Brain microvascular endothelial cell (primary cell): ENCODE results near the gene SYT2.

Source experiments
- DNase-seq: peaks from one replicate; pipeline ENCODE4 v3.0.0-alpha.2; 2020
- H3K27ac ChIP-seq: fragments of 250-450 bp; sonication (Bioruptor Pico); 2 replicates; pipeline ENCODE4 v1.5.1; 2020; ENCODE audit warnings: mild to moderate bottlenecking, moderate library complexity
- H3K27me3 ChIP-seq: fragments of 250-450 bp; sonication (Bioruptor Pico); replicated peaks from 2 replicates; pipeline ENCODE4 v1.5.1; 2020; ENCODE audit warnings: mild to moderate bottlenecking
- H3K36me3 ChIP-seq: fragments of 250-450 bp; sonication (Bioruptor Pico); replicated peaks from 2 replicates; pipeline ENCODE4 v1.5.1; 2020; ENCODE audit warnings: mild to moderate bottlenecking
- H3K4me3 ChIP-seq: 2 replicates; pipeline ENCODE4 v1.5.1; 2011; ENCODE audit warnings: low read depth, mild to moderate bottlenecking, control low read depth, low read length, moderate library complexity
- CTCF ChIP-seq: IDR thresholded peaks from 2 replicates; pipeline ENCODE4 v1.5.1; 2011; ENCODE audit warnings: low read depth, mild to moderate bottlenecking, moderate library complexity, low read length, control low read depth, inconsistent platforms; ENCODE audit errors: missing control alignments
- in situ Hi-C: cut with HindIII; loops from 2 replicates; pipeline ENCODE4 v1.10.0; 2017; ENCODE audit warnings: low sequenced_read_pairs, low pct_ligation_motif_present

Gene SYT2

DNA sequence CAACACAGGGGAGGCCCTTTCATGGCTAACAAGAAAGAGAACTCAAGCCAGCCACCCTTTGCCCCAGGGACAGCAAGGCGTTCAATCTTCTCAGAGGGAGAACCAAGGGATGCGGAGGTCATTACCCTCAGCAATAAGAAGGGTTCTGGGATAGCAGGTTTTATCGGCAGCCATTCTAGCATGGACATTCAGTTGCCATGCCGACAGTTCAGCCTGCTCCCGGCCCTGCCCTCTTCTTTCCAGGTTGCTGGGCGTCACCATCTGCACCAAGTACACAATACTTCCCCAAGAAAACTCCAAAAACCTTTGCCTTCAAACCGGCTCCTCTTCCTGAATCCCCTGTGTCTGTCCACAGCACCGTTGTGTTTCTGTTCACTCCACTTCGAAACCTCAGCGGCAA lies 47.1 kb downstream of the SYT2 start:
- no peak for DNase-seq
- no peak for TF ChIP-seq CTCF

GRCh38 chr1:202662081-202662480 lies 48.2 kb downstream of the SYT2 start:
- no peaks in the 10 kb centered on the region for H3K36me3 ChIP-seq
- no peak overlapping the region for H3K4me3 ChIP-seq
- no peak for DNase-seq
- in situ Hi-C loops, result no loop called here
- H3K27ac ChIP-seq, result no peak overlapping the region
- TF ChIP-seq CTCF, result no peak
- peaks cover 31% of the 10 kb centered on the region for H3K27me3 ChIP-seq

More for the DNA sequence above, 47.1 kb downstream of the SYT2 start:
- Histone ChIP-seq H3K27me3 (peaks cover 22% of the 10 kb centered on the region), H3K4me3 (no peak overlapping the region), H3K27ac (no peak overlapping the region), H3K36me3 (no peaks in the 10 kb centered on the region)
- in situ Hi-C loops, result no loop called here

GRCh38 chr1:202661136-202661845 lies 49.0 kb downstream of the SYT2 start:
- in situ Hi-C loops, result no loop called here
- no peak overlapping the region for H3K4me3 ChIP-seq
- TF ChIP-seq CTCF, result peak; percentile 55
- no peak overlapping the region for H3K27ac ChIP-seq
- DNase-seq, result no peak
- H3K27me3 ChIP-seq, result peaks cover 35% of the 10 kb centered on the region
- no peaks in the 10 kb centered on the region for H3K36me3 ChIP-seq

DNA sequence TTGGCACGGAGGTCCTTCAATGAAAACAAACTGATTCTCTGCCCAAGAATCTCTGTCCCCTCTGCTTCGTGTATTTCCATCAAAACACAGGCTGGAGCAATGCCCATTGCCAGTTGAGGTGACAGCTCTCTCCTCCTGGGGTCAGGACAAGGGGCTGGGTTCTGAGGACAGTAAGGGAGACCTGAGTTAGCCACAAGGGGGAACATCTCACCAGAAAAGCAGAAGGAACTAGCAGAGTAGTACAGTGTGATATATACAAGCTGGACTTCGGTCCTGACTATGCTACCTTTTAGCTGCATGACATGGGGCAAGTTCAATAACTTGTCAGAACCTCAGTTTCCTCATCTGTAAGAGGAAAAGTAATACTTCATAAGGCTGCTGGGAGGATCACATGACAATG lies 50.3 kb downstream of the SYT2 start:
- DNase-seq, result no peak
- TF ChIP-seq CTCF, result peak; percentile 10
- Histone ChIP-seq H3K4me3 (no peak overlapping the region), H3K27ac (no peak overlapping the region), H3K36me3 (no peaks in the 10 kb centered on the region), H3K27me3 (peaks cover 40% of the 10 kb centered on the region)
- in situ Hi-C loops, result no loop called here

DNA sequence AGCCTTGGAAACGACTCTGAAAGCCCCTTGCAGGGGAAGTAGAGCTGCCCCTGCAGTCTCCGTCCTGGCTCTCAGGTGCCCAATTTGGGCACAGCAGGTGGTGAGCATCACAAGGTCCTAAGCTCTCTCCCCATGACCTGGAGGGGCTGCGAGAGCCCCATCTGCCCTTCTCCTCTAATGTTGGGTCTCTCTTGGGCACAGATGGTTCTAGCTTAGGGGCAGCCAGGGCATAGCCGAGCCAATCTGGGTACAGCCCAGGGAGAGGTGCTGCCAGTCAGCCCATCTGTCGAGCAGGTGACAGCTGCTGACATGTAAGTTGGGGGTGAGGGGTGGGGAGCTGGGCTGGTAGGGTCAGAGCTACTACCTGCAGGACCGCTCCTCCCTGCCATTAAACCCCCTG lies 50.7 kb downstream of the SYT2 start:
- no peaks in the 10 kb centered on the region for H3K36me3 ChIP-seq
- H3K27ac ChIP-seq, result no peak overlapping the region
- in situ Hi-C loops, result no loop called here
- H3K4me3 ChIP-seq, result no peak overlapping the region
- peaks cover 43% of the 10 kb centered on the region for H3K27me3 ChIP-seq
- no peak for DNase-seq
- TF ChIP-seq CTCF, result no peak

DNA sequence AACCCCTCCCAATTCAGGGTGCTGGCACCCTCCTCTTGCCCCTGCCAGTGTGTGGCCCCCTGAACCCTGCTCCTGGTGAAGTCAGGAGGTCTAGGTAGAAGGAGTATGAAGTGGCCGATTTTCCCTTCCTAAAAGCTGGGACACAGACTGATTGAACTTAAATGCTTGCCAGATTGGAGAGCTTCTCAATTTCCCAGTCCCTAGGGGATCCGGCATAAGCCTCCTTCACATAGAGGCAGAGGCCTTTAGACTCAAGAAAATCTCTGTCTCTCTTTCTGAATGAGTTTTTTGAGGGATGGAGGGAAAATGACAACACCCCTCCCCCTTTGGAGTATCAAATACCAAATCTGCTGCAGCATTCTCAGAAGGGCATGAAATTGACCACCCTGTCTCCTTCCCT lies 51.5 kb downstream of the SYT2 start:
- in situ Hi-C loops, result no loop called here
- no peak for TF ChIP-seq CTCF
- peaks cover 43% of the 10 kb centered on the region for H3K27me3 ChIP-seq

More for the DNA sequence above, 51.5 kb downstream of the SYT2 start:
- H3K4me3 ChIP-seq, result no peak overlapping the region
- no peak for DNase-seq
- H3K36me3 ChIP-seq, result no peaks in the 10 kb centered on the region
- H3K27ac ChIP-seq, result no peak overlapping the region
